Vagina (tissue), 2 donors: ENCODE results near the gene SFT2D3. TPM values are rescaled to one million over a fixed set of nuclear protein-coding genes. Genes with fewer than 3 reads are reported as not detected.
"Not testable (repeated sequence)": the region's sequence is repeated elsewhere in the genome, so short reads cannot be mapped to it uniquely, and the experiment has no call there.

Experiments
- DNase-seq, 2 donors: peaks; one replicate each; pipeline ENCODE4 v3.0.0-alpha.2; 2017; ENCODE audit errors: extremely low spot score in 2 of 2
- H3K27ac ChIP-seq: fragments of 200-600 bp; sonication (generic); one replicate; pipeline ENCODE4 v1.5.1; 2019
- H3K27me3 ChIP-seq: fragments of 200-600 bp; sonication (generic); one replicate; pipeline ENCODE4 v1.5.1; 2019
- H3K36me3 ChIP-seq, 2 donors: fragments of 200-600 bp; sonication (generic); one replicate each; pipeline ENCODE4 v1.5.1; 2017 to 2019
- H3K4me1 ChIP-seq: fragments of 200-600 bp; sonication (generic); one replicate; pipeline ENCODE4 v1.5.1; 2019
- H3K4me3 ChIP-seq, 2 donors: fragments of 200-600 bp; sonication (generic); 1 replicate in 1 of 2; 2 replicates in 1 of 2; pipeline ENCODE4 v1.5.1; 2016 to 2019
- H3K9me3 ChIP-seq: fragments of 200-600 bp; sonication (generic); one replicate; pipeline ENCODE4 v1.5.1; 2019
- POLR2A ChIP-seq, 2 donors: fragments of 450-650 bp; IDR thresholded peaks; one replicate each; pipeline ENCODE4 v1.6.1; 2017; ENCODE audit warnings: antibody characterized with exemption in 2 of 2, mild to moderate bottlenecking in 2 of 2, moderate library complexity in 2 of 2
- POLR2AphosphoS5 ChIP-seq, 2 donors: sonication (generic); formaldehyde crosslinking; IDR thresholded peaks; one replicate each; pipeline ENCODE4 v1.9.0; 2017; ENCODE audit warnings: antibody characterized with exemption in 2 of 2, mild to moderate bottlenecking in 2 of 2, low read depth in 1 of 2; ENCODE audit not compliant: insufficient read depth in 1 of 2
- intact Hi-C: fragments of 100-400 bp; cut with DNase I; formaldehyde crosslinking; loops from one replicate; pipeline ENCODE4 v1.15.1; 2023
- total RNA-seq: library from RNA; depleted of rRNA; stranded (reverse); fragments of >200 nt; gene quantifications from one replicate; pipeline ENCODE4 v1.2.3, GENCODE V29; 2016
- TF ChIP-seq, protein P1 (sequence below), 3 experiments: fragments of 450-650 bp in 2 of 3; fragments of 200-600 bp in 1 of 3; sonication (generic) in 1 of 3; IDR thresholded peaks; one replicate each; pipeline ENCODE4 v1.5.1; 2017 to 2019; ENCODE audit warnings: antibody characterized with exemption in 3 of 3, mild to moderate bottlenecking in 2 of 3, moderate library complexity in 2 of 3

SFT2D3 gene
- total RNA-seq, 1 donor from 2014 or later: 3.7 TPM

DNA sequence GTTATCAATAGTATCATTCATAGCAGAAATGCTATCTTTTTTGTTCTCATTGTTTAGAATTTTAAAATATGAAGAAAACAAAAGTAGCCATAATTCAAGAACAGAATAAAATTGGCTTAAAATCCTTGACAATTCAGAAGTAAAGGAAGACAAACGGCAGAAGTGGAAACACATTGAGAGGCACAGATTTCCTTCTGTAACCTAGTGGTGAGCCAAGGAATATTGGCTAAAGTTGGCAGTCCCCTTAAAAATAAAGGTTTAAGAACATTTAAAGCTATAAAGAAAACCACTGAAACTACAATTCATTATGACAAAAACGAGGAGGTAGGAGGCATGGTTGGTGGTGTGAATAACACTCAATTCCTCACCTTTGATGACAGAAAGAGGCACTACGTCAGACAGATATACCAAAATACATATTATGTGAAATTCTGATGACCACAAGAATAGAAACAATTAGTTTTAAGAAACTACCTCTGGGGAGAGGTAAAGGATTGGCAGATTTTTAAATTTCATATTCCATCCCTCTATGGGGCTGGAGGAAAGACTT, 42.3 kb downstream of the SFT2D3 start:
- no peak overlapping the region for H3K4me3 ChIP-seq
- DNase-seq: no peak

DNA sequence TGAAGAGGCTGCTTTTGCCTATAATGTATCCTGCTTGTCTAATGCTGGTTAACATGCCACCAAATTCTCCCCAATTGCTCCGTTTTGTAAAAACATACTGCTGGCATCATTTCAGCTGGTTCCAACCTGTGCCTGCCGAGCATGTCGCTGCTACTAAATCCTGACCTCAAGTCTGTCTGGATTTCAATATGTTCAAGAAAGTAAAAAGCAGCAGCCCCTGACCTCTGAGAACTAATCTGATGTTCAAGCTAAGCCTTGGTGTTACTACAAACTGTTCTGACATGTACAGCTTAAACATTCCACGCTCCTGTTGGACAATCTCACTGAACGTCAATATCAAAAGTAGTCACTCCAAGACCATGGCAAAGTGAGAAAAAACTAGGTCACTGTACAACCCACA, 46.3 kb downstream of the SFT2D3 start:
- H3K27me3 ChIP-seq: no peaks in the 10 kb centered on the region
- H3K9me3 ChIP-seq: no peaks in the 10 kb centered on the region
- no peak overlapping the region for H3K4me3 ChIP-seq
- intact Hi-C loops: no loop called here
- H3K27ac ChIP-seq: no peak overlapping the region
- DNase-seq: no peak
- TF ChIP-seq POLR2A (IDR thresholded peaks at IDR 0.05) (no peak), POLR2AphosphoS5 (IDR thresholded peaks at IDR 0.05; ENCODE audit: insufficient read depth in 1 of 2, low read depth in 1 of 2) (no peak)
- TF ChIP-seq, protein P1, sequence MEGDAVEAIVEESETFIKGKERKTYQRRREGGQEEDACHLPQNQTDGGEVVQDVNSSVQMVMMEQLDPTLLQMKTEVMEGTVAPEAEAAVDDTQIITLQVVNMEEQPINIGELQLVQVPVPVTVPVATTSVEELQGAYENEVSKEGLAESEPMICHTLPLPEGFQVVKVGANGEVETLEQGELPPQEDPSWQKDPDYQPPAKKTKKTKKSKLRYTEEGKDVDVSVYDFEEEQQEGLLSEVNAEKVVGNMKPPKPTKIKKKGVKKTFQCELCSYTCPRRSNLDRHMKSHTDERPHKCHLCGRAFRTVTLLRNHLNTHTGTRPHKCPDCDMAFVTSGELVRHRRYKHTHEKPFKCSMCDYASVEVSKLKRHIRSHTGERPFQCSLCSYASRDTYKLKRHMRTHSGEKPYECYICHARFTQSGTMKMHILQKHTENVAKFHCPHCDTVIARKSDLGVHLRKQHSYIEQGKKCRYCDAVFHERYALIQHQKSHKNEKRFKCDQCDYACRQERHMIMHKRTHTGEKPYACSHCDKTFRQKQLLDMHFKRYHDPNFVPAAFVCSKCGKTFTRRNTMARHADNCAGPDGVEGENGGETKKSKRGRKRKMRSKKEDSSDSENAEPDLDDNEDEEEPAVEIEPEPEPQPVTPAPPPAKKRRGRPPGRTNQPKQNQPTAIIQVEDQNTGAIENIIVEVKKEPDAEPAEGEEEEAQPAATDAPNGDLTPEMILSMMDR (IDR thresholded peaks at IDR 0.05): no peak
- no peaks in the 10 kb centered on the region for H3K4me1 ChIP-seq
- no peaks in the 10 kb centered on the region for H3K36me3 ChIP-seq

More for the DNA sequence above, 42.3 kb downstream of the SFT2D3 start:
- no peaks in the 10 kb centered on the region for H3K27me3 ChIP-seq
- intact Hi-C loops: no loop called here
- H3K4me1 ChIP-seq: no peaks in the 10 kb centered on the region
- no peaks in the 10 kb centered on the region for H3K36me3 ChIP-seq
- TF ChIP-seq POLR2A (IDR thresholded peaks at IDR 0.05) (no peak), POLR2AphosphoS5 (IDR thresholded peaks at IDR 0.05; ENCODE audit: insufficient read depth in 1 of 2, low read depth in 1 of 2) (no peak)
- TF ChIP-seq, protein P1 (IDR thresholded peaks at IDR 0.05): no peak
- H3K27ac ChIP-seq: no peak overlapping the region
- no peaks in the 10 kb centered on the region for H3K9me3 ChIP-seq

DNA sequence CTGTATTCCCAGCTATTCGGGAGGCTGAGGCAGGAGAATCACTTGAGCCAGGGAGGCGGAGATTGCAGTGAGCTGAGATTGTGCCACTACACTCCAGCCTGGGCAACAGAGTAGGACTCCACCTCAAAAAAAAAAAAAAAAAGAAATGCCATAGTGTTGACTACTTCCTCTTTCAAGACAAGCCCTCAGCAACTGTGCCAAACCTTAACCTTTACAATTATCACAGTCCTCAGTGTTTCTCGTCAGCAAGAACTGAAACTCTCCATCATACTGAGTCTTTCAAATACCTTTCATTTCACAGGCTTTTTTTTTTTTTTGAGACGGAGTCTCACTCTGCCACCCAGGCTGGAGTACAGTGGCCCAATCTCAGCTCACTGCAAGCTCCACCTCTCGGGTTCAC, 48.2 kb downstream of the SFT2D3 start:
- H3K4me3 ChIP-seq, H3K27me3 ChIP-seq, H3K9me3 ChIP-seq, H3K36me3 ChIP-seq, H3K27ac ChIP-seq, DNase-seq, intact Hi-C loops, H3K4me1 ChIP-seq: not testable (repeated sequence)

DNA sequence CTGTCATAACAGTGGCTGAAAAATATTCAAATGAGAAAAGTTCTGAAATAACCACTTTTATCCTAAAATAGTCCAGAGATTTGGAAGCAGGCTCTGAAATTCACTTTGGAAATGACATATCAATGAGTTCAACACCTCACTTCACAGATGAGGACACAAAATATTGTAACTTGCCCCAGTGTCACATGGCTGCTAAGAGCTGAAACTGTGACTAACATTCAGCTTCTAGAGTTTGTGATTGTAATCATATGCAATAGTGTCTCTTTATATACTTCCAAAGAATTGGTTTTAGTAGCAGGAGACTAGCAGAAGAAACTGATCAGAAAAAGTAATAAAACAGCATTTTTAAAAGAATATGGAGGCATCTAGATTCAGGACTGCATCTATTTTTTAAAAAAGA, 52.1 kb downstream of the SFT2D3 start:
- intact Hi-C loops: no loop called here
- H3K27ac ChIP-seq: no peak overlapping the region
- H3K9me3 ChIP-seq: no peaks in the 10 kb centered on the region
- TF ChIP-seq POLR2A (IDR thresholded peaks at IDR 0.05) (no peak), POLR2AphosphoS5 (IDR thresholded peaks at IDR 0.05; ENCODE audit: insufficient read depth in 1 of 2, low read depth in 1 of 2) (no peak)
- TF ChIP-seq, protein P1 (IDR thresholded peaks at IDR 0.05): no peak
- no peaks in the 10 kb centered on the region for H3K27me3 ChIP-seq
- H3K4me1 ChIP-seq: no peaks in the 10 kb centered on the region
- H3K36me3 ChIP-seq: no peaks in the 10 kb centered on the region
- no peak for DNase-seq
- H3K4me3 ChIP-seq: no peak overlapping the region

DNA sequence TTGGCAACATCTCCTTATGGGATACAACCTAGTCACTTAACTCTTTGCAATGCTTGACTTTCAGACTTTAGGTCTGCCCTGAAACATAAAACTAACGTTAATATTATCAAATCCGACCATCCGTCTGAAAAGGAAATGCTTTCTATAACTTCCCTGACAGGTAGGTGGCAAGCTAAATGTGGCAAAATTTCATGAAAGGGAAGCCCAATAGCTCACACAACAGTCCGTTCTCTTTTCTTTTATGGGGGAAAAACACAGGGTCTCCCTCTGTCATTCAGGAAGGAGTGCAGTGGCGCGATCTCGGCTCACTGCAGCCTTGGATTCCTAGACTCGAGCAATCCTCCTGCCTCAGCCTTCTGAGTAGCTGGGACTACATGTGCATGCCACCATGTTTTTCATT, 52.9 kb downstream of the SFT2D3 start:
- H3K4me1 ChIP-seq: no peaks in the 10 kb centered on the region
- intact Hi-C loops: no loop called here
- DNase-seq: no peak
- no peaks in the 10 kb centered on the region for H3K27me3 ChIP-seq
- no peak overlapping the region for H3K4me3 ChIP-seq
- H3K9me3 ChIP-seq: no peaks in the 10 kb centered on the region
- H3K27ac ChIP-seq: no peak overlapping the region
- no peaks in the 10 kb centered on the region for H3K36me3 ChIP-seq
- TF ChIP-seq, protein P1 (IDR thresholded peaks at IDR 0.05): no peak
- TF ChIP-seq POLR2AphosphoS5 (IDR thresholded peaks at IDR 0.05; ENCODE audit: insufficient read depth in 1 of 2, low read depth in 1 of 2): no peak
- no peak for TF ChIP-seq POLR2A (IDR thresholded peaks at IDR 0.05)

Other genes starting within 250 kb of the SFT2D3 start
- 40.8 TPM for gene IWS1, start 175.0 kb upstream of the SFT2D3 start, total RNA-seq
- not detected for gene MYO7B, start 165.8 kb upstream of the SFT2D3 start, total RNA-seq
- not detected for gene GPR17, start 55.3 kb upstream of the SFT2D3 start, total RNA-seq
- gene LIMS2, start 26.0 kb upstream of the SFT2D3 start, total RNA-seq: 44.2 TPM
- 37.1 TPM for gene WDR33, start 109.7 kb downstream of the SFT2D3 start, total RNA-seq
- gene POLR2D, start 156.7 kb downstream of the SFT2D3 start, total RNA-seq: 11.8 TPM
- gene AMMECR1L, start 184.5 kb downstream of the SFT2D3 start, total RNA-seq: 15.2 TPM